H9 (cell line): ENCODE results near the gene NHERF2. TPM values are rescaled to one million over a fixed set of nuclear protein-coding genes. Genes with fewer than 3 reads are reported as not detected.

Experiments
- DNase-seq: peaks from one replicate; pipeline ENCODE4 v3.0.0-alpha.2; 2017
- H2AFZ ChIP-seq: one replicate; pipeline ENCODE4 v1.6.1; 2013; ENCODE audit warnings: mild to moderate bottlenecking, low read length, control low read depth, moderate library complexity
- H2AK5ac ChIP-seq: 2 replicates; pipeline ENCODE4 v1.6.1; 2013; ENCODE audit warnings: low read length, control low read depth, mixed read lengths; ENCODE audit not compliant: insufficient read length
- H2BK120ac ChIP-seq: one replicate; pipeline ENCODE4 v1.6.1; 2013; ENCODE audit warnings: low read depth, mild to moderate bottlenecking, low read length, control low read depth, inconsistent platforms; ENCODE audit not compliant: poor library complexity, severe bottlenecking
- H2BK12ac ChIP-seq: 2 replicates; pipeline ENCODE4 v1.6.1; 2013; ENCODE audit warnings: low read length, control low read depth, mixed read lengths, low read depth; ENCODE audit not compliant: insufficient read length
- H2BK15ac ChIP-seq: 2 replicates; pipeline ENCODE4 v1.6.1; 2013; ENCODE audit warnings: low read depth, low read length, control low read depth
- H2BK20ac ChIP-seq: one replicate; pipeline ENCODE4 v1.6.1; 2013; ENCODE audit warnings: low read depth, mild to moderate bottlenecking, low read length, control low read depth, inconsistent platforms; ENCODE audit not compliant: poor library complexity, severe bottlenecking
- H2BK5ac ChIP-seq: 2 replicates; pipeline ENCODE4 v1.6.1; 2013; ENCODE audit warnings: low read length, control low read depth, mixed read lengths; ENCODE audit not compliant: insufficient read length
- H3K14ac ChIP-seq: 2 replicates; pipeline ENCODE4 v1.6.1; 2013; ENCODE audit warnings: low read length, control low read depth; ENCODE audit not compliant: insufficient read depth
- H3K18ac ChIP-seq: 2 replicates; pipeline ENCODE4 v1.6.1; 2013; ENCODE audit warnings: low read depth, mild to moderate bottlenecking, mixed read lengths, low read length, control low read depth; ENCODE audit not compliant: insufficient read length
- H3K23ac ChIP-seq: 2 replicates; pipeline ENCODE4 v1.6.1; 2013; ENCODE audit warnings: low read length, control low read depth, mixed read lengths, low read depth; ENCODE audit not compliant: insufficient read length
- H3K23me2 ChIP-seq: 2 replicates; pipeline ENCODE4 v1.6.1; 2013; ENCODE audit warnings: low read depth, mild to moderate bottlenecking, mixed read lengths, low read length, control low read depth; ENCODE audit not compliant: insufficient read length, poor library complexity, severe bottlenecking
- H3K27ac ChIP-seq: 2 replicates; pipeline ENCODE4 v1.5.1; 2013; ENCODE audit warnings: low read length, control low read depth, mixed read lengths, low read depth; ENCODE audit not compliant: insufficient read length
- H3K27me3 ChIP-seq: 2 replicates; pipeline ENCODE4 v1.6.1; 2013; ENCODE audit warnings: low read length, control low read depth, inconsistent platforms; ENCODE audit not compliant: insufficient read depth
- H3K4ac ChIP-seq: 2 replicates; pipeline ENCODE4 v1.6.1; 2013; ENCODE audit warnings: low read depth, mild to moderate bottlenecking, control low read depth, inconsistent platforms, low read length, moderate library complexity
- H3K4me1 ChIP-seq: 2 replicates; pipeline ENCODE4 v1.6.1; 2013; ENCODE audit warnings: low read length, control low read depth, inconsistent platforms; ENCODE audit not compliant: insufficient read depth
- H3K4me2 ChIP-seq: 2 replicates; pipeline ENCODE4 v1.6.1; 2013; ENCODE audit warnings: low read length, control low read depth, mixed read lengths; ENCODE audit not compliant: insufficient read length, insufficient read depth
- H3K56ac ChIP-seq: 2 replicates; pipeline ENCODE4 v1.6.1; 2013; ENCODE audit warnings: low read depth, mild to moderate bottlenecking, mixed read lengths, low read length, control low read depth; ENCODE audit not compliant: insufficient read length
- H3K79me1 ChIP-seq: 2 replicates; pipeline ENCODE4 v1.6.1; 2013; ENCODE audit warnings: low read depth, mild to moderate bottlenecking, moderate library complexity, low read length, control low read depth, inconsistent platforms; ENCODE audit not compliant: insufficient read depth, poor library complexity, severe bottlenecking
- H3K79me2 ChIP-seq: 2 replicates; pipeline ENCODE4 v1.6.1; 2013; ENCODE audit warnings: low read length, control low read depth, inconsistent platforms; ENCODE audit not compliant: insufficient read depth
- H3K9ac ChIP-seq: 2 replicates; pipeline ENCODE4 v1.6.1; 2013; ENCODE audit warnings: low read length, control low read depth, mixed read lengths; ENCODE audit not compliant: insufficient read length; ENCODE audit errors: extremely low read depth
- H3K9me3 ChIP-seq: one replicate; pipeline ENCODE4 v1.6.1; 2013; ENCODE audit warnings: low read depth, low read length, inconsistent platforms; ENCODE audit not compliant: control insufficient read depth
- H3T11ph ChIP-seq: one replicate; pipeline ENCODE4 v1.6.1; 2013; ENCODE audit warnings: mild to moderate bottlenecking, low read length, control low read depth, inconsistent platforms
- H4K20me1 ChIP-seq: one replicate; pipeline ENCODE4 v1.6.1; 2013; ENCODE audit not compliant: control insufficient read depth, insufficient read length, insufficient read depth
- H4K5ac ChIP-seq: 2 replicates; pipeline ENCODE4 v1.6.1; 2013; ENCODE audit warnings: low read depth, mild to moderate bottlenecking, mixed read lengths, low read length, control low read depth; ENCODE audit not compliant: insufficient read length
- H4K8ac ChIP-seq: replicated peaks from 2 replicates; pipeline ENCODE4 v1.6.1; 2013; ENCODE audit warnings: low read length, control low read depth, mixed read lengths, low read depth; ENCODE audit not compliant: insufficient read length
- H4K91ac ChIP-seq: 2 replicates; pipeline ENCODE4 v1.6.1; 2013; ENCODE audit warnings: low read depth, mild to moderate bottlenecking, moderate library complexity, mixed read lengths, low read length, control low read depth; ENCODE audit not compliant: insufficient read length
- H3K27ac Mint-ChIP-seq, 3 experiments: 2 replicates in 2 of 3; 3 replicates in 1 of 3; pipeline ENCODE4 v1.8.0; 2020 to 2021; ENCODE audit warnings: mixed read lengths in 3 of 3, mild to moderate bottlenecking in 1 of 3, moderate library complexity in 1 of 3
- H3K27me3 Mint-ChIP-seq: 2 replicates; pipeline ENCODE4 v1.8.0; 2021; ENCODE audit warnings: low read depth, mild to moderate bottlenecking, moderate library complexity, mixed read lengths
- H3K36me3 Mint-ChIP-seq, 3 experiments: 2 replicates in 2 of 3; 3 replicates in 1 of 3; pipeline ENCODE4 v1.8.0; 2020 to 2021; ENCODE audit warnings: low read depth in 3 of 3, mixed read lengths in 3 of 3; ENCODE audit not compliant: insufficient read depth in 1 of 3
- H3K4me1 Mint-ChIP-seq, 2 experiments: 2 replicates each; pipeline ENCODE4 v1.8.0; 2020; ENCODE audit warnings: mixed read lengths in 2 of 2
- H3K4me3 Mint-ChIP-seq, 2 experiments: 2 replicates in 1 of 2; 3 replicates in 1 of 2; pipeline ENCODE4 v1.8.0; 2020 to 2021; ENCODE audit warnings: mild to moderate bottlenecking in 2 of 2, mixed read lengths in 2 of 2, moderate library complexity in 1 of 2
- H3K9me3 Mint-ChIP-seq, 2 experiments: 2 replicates in 1 of 2; 3 replicates in 1 of 2; pipeline ENCODE4 v1.8.0; 2020; ENCODE audit warnings: mild to moderate bottlenecking in 2 of 2, mixed read lengths in 2 of 2, moderate library complexity in 1 of 2
- WGBS: extraction: QIAGEN DNeasy Blood & Tissue Kit; methylation state at CpG from one replicate; pipeline ENCODE4 v1.1.7; 2013; ENCODE audit warnings: missing lambda C conversion rate, low lambda C conversion rate, mixed read lengths; ENCODE audit not compliant: insufficient read length; ENCODE audit errors: extremely low coverage; 5-methylcytosine and 5-hydroxymethylcytosine counted together
- total RNA-seq: library from RNA; stranded (reverse); gene quantifications from 2 replicates; pipeline ENCODE4 v1.2.1, GENCODE V29; 2021
- TF ChIP-seq, protein P1 (sequence below): fragments of 200-600 bp; sonication (generic); conservative IDR thresholded peaks from 3 replicates; pipeline ENCODE4 v1.8.0; 2021; ENCODE audit warnings: antibody characterized with exemption, mild to moderate bottlenecking

NHERF2 gene
- total RNA-seq, 1 experiment from 2014 or later = 15.3 TPM

DNA sequence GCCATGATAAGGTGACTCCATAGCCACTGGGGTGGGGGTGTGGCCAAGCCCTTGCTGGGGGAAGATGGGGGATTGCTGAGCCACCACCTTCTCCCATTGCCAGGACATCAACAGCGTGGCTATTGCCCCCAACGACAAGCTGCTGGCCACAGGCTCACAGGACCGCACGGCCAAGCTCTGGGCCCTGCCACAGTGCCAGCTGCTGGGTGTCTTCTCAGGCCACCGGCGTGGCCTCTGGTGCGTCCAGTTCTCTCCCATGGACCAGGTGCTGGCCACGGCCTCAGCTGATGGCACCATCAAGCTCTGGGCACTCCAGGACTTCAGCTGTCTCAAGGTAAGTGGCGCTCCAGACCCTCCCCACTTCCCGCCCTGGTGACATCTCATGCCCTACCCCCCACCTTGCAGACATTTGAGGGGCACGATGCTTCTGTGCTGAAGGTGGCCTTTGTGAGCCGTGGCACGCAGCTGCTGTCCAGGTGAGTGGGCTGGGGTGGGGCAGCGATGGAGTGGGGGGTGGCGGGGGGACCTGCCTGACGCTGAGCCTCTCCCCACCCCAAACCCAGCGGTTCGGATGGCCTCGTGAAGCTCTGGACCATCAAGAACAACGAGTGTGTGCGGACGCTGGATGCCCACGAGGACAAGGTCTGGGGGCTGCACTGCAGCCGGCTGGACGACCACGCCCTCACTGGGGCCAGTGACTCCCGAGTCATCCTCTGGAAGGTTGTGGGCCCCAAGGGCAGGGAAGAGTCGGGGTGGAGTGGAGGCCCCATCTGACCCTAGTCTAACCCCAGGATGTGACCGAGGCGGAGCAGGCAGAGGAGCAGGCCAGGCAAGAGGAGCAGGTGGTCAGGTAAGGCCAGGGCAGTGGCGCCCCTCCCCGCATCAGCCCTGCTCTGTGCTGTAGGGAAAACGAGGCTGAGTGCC is 49.5 kb upstream of the NHERF2 start:
- no peak overlapping the region for H3K4ac ChIP-seq
- H2BK5ac ChIP-seq = no peak overlapping the region
- no peak for DNase-seq
- no peak overlapping the region for H2BK120ac ChIP-seq
- no peaks in the 10 kb centered on the region for H3K9me3 ChIP-seq
- H2BK20ac ChIP-seq = no peak overlapping the region
- H4K91ac ChIP-seq = no peak overlapping the region
- H3K79me1 ChIP-seq = peaks cover 5% of the 10 kb centered on the region
- no peak overlapping the region for H3K14ac ChIP-seq
- H3K4me1 ChIP-seq = no peaks in the 10 kb centered on the region
- H4K5ac ChIP-seq = no peak overlapping the region
- TF ChIP-seq, protein P1, sequence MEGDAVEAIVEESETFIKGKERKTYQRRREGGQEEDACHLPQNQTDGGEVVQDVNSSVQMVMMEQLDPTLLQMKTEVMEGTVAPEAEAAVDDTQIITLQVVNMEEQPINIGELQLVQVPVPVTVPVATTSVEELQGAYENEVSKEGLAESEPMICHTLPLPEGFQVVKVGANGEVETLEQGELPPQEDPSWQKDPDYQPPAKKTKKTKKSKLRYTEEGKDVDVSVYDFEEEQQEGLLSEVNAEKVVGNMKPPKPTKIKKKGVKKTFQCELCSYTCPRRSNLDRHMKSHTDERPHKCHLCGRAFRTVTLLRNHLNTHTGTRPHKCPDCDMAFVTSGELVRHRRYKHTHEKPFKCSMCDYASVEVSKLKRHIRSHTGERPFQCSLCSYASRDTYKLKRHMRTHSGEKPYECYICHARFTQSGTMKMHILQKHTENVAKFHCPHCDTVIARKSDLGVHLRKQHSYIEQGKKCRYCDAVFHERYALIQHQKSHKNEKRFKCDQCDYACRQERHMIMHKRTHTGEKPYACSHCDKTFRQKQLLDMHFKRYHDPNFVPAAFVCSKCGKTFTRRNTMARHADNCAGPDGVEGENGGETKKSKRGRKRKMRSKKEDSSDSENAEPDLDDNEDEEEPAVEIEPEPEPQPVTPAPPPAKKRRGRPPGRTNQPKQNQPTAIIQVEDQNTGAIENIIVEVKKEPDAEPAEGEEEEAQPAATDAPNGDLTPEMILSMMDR = no peak
- Mint-ChIP-seq H3K27me3 (peaks cover 29% of the 10 kb centered on the region), H3K4me1 (peaks cover 12 to 16% of the 10 kb centered on the region in 2 experiments), H3K36me3 (peaks cover 10 to 27% (median 23%) of the 10 kb centered on the region in 3 experiments), H3K27ac (no peak overlapping the region), H3K4me3 (no peak overlapping the region), H3K9me3 (no peaks in the 10 kb centered on the region)
- no peak overlapping the region for H3K9ac ChIP-seq
- H2AK5ac ChIP-seq = no peak overlapping the region
- H3K27ac ChIP-seq = no peak overlapping the region
- peaks cover 17% of the 10 kb centered on the region for H3K27me3 ChIP-seq
- no CpG with 5 or more reads among the region's 33 CpGs for WGBS
- no peak overlapping the region for H2AFZ ChIP-seq
- no peak overlapping the region for H3K4me2 ChIP-seq
- H3K56ac ChIP-seq = no peak overlapping the region
- H3K18ac ChIP-seq = no peak overlapping the region
- H4K8ac ChIP-seq = no peak overlapping the region
- no peaks in the 10 kb centered on the region for H4K20me1 ChIP-seq
- H3K23ac ChIP-seq = no peak overlapping the region
- peaks cover 17% of the 10 kb centered on the region for H3K23me2 ChIP-seq
- no peak overlapping the region for H2BK12ac ChIP-seq
- H3T11ph ChIP-seq = no peak overlapping the region
- H2BK15ac ChIP-seq = no peak overlapping the region
- H3K79me2 ChIP-seq = peaks cover 6% of the 10 kb centered on the region; the same call in 1 of the 2 replicates
